HL-60 (cell line): ENCODE results near the gene LEAP2.

Source experiments
- DNase-seq, 2 experiments: peaks; one replicate each; pipeline ENCODE4 v3.0.0-alpha.2; 2010 to 2020; ENCODE audit warnings: low read depth in 1 of 2, low spot score in 1 of 2
- H3K27ac ChIP-seq: fragments of 250-450 bp; sonication (Bioruptor Pico); replicated peaks from 2 replicates; pipeline ENCODE4 v1.5.1; 2020; ENCODE audit warnings: mild to moderate bottlenecking, moderate library complexity
- H3K27me3 ChIP-seq: fragments of 250-450 bp; sonication (Bioruptor Pico); 2 replicates; pipeline ENCODE4 v1.5.1; 2021; ENCODE audit warnings: mild to moderate bottlenecking, moderate library complexity; ENCODE audit not compliant: insufficient read depth, poor library complexity, severe bottlenecking
- H3K4me3 ChIP-seq: replicated peaks from 2 replicates; pipeline ENCODE4 v1.5.1; 2011; ENCODE audit warnings: mild to moderate bottlenecking, control low read depth, low read length; ENCODE audit not compliant: insufficient read depth
- CTCF ChIP-seq: IDR thresholded peaks from one replicate; pipeline ENCODE4 v1.5.1; 2011; ENCODE audit warnings: low read length, control low read depth, inconsistent platforms; ENCODE audit not compliant: insufficient read depth
- GABPA ChIP-seq: IDR thresholded peaks from 2 replicates; pipeline ENCODE4 v1.6.1; 2012; ENCODE audit warnings: low read depth
- POLR2AphosphoS5 ChIP-seq: IDR thresholded peaks from 2 replicates; pipeline ENCODE4 v1.6.1; 2012; ENCODE audit warnings: low read depth
- REST ChIP-seq: IDR thresholded peaks from 2 replicates; pipeline ENCODE4 v1.6.1; 2012; ENCODE audit warnings: low read depth; ENCODE audit not compliant: insufficient replicate concordance
- SPI1 ChIP-seq: IDR thresholded peaks from 2 replicates; pipeline ENCODE4 v1.6.1; 2012; ENCODE audit warnings: low read depth, mild to moderate bottlenecking, borderline replicate concordance

LEAP2 gene

GRCh38 chr5:132837868-132838267 is 35.6 kb upstream of the LEAP2 start:
- Histone ChIP-seq H3K27me3 (no peaks in the 10 kb centered on the region), H3K4me3 (no peak overlapping the region), H3K27ac (no peak overlapping the region)
- DNase-seq, result no peak
- TF ChIP-seq GABPA (no peak), SPI1 (no peak), POLR2AphosphoS5 (no peak), CTCF (no peak), REST (no peak)

- no peak overlapping the region for H3K27ac ChIP-seq
- DNase-seq, result no peak
- H3K4me3 ChIP-seq, result no peak overlapping the region
- no peaks in the 10 kb centered on the region for H3K27me3 ChIP-seq
- TF ChIP-seq GABPA, result no peak
These were observed 34.8 kb upstream of the LEAP2 start for GRCh38 chr5:132838516-132839282.

- no peak for TF ChIP-seq POLR2AphosphoS5
- no peak for TF ChIP-seq CTCF
- TF ChIP-seq GABPA, result no peak
- no peak for TF ChIP-seq REST
- TF ChIP-seq SPI1, result no peak
- H3K27ac ChIP-seq, result no peak overlapping the region
- DNase-seq, result no peak
- no peak overlapping the region for H3K4me3 ChIP-seq
- no peaks in the 10 kb centered on the region for H3K27me3 ChIP-seq
These were observed 33.8 kb upstream of the LEAP2 start for GRCh38 chr5:132839426-132840301.

- H3K4me3 ChIP-seq, result no peak overlapping the region
- H3K27me3 ChIP-seq, result no peaks in the 10 kb centered on the region
- DNase-seq, result no peak
- H3K27ac ChIP-seq, result no peak overlapping the region
- no peak for TF ChIP-seq SPI1
- TF ChIP-seq GABPA, result no peak
- TF ChIP-seq REST, result no peak
- TF ChIP-seq CTCF, result no peak
- TF ChIP-seq POLR2AphosphoS5, result no peak
These were observed 33.2 kb upstream of the LEAP2 start for GRCh38 chr5:132840313-132840712.
